ENCODE measurements around the gene GNA15. TPM values are rescaled to one million over a fixed set of nuclear protein-coding genes. Genes with fewer than 3 reads are reported as not detected.

The GNA15 gene
- total and polyA plus RNA-seq, 8 donors = 0.19 to 3.0 (median 1.3) TPM

GRCh38 chr19:3131168-3131567 is 4.7 kb upstream of the GNA15 start:
- Histone ChIP-seq H3K4me3 (no peak overlapping the region), H3K27ac (no peak overlapping the region), H3K27me3 (no peaks in the 10 kb centered on the region), H3K36me3 (no peaks in the 10 kb centered on the region), H3K4me1 (no peaks in the 10 kb centered on the region), H3K9me3 (no peaks in the 10 kb centered on the region)
- ATAC-seq = no peak
- 94 to 95% methylated on average over 24 of the region's 24 CpGs for whole genome bisulfite sequencing, 2 donors
- no peak for TF ChIP-seq CTCF (IDR thresholded peaks at IDR 0.05)
- intact Hi-C loops (cut with DNase I) = no loop called here
- no peak for DNase-seq
- no peak for FAIRE-seq

GRCh38 chr19:3132971-3133792 is 2.7 kb upstream of the GNA15 start:
- Histone ChIP-seq H3K36me3 (no peaks in the 10 kb centered on the region), H3K4me3 (no peak overlapping the region), H3K4me1 (no peaks in the 10 kb centered on the region), H3K27me3 (no peaks in the 10 kb centered on the region), H3K27ac (peak overlapping the region in 3 of 4 donors; percentile 10 to 62 (median 59)), H3K9me3 (no peaks in the 10 kb centered on the region)
- no peak for TF ChIP-seq CTCF (IDR thresholded peaks at IDR 0.05)
- peak in 3 of 4 donors; percentile 68 to 81 (median 75) for ATAC-seq
- WGBS, 2 donors = 56 to 64% methylated on average over 24 of the region's 24 CpGs
- intact Hi-C loops (cut with DNase I) = no loop called here
- peak in 2 of 6 donors; percentile 50 to 54 for DNase-seq
- FAIRE-seq = no peak

- peak overlapping the region in 2 of 4 donors; percentile 59 to 62 for H3K27ac ChIP-seq
- TF ChIP-seq CTCF (IDR thresholded peaks at IDR 0.05) = no peak
- intact Hi-C loops (cut with DNase I) = no loop called here
- no peaks in the 10 kb centered on the region for H3K36me3 ChIP-seq
- no peak for ATAC-seq
- DNase-seq = no peak
- no peak overlapping the region for H3K4me3 ChIP-seq
- H3K27me3 ChIP-seq = no peaks in the 10 kb centered on the region
- 50 to 58% methylated on average over 4 of the region's 4 CpGs for WGBS, 2 donors
- no peaks in the 10 kb centered on the region for H3K4me1 ChIP-seq
- H3K9me3 ChIP-seq = no peaks in the 10 kb centered on the region
- no peak for FAIRE-seq
Measured at GRCh38 chr19:3133793-3134116, 2.1 kb upstream of the GNA15 start.

- DNase-seq = no peak
- no peak for TF ChIP-seq CTCF (IDR thresholded peaks at IDR 0.05)
- WGBS, 2 donors = 74 to 88% methylated on average over 16 of the region's 16 CpGs
- Histone ChIP-seq H3K27ac (no peak overlapping the region), H3K36me3 (no peaks in the 10 kb centered on the region), H3K27me3 (no peaks in the 10 kb centered on the region), H3K9me3 (no peaks in the 10 kb centered on the region), H3K4me1 (no peaks in the 10 kb centered on the region), H3K4me3 (peak overlapping the region in 1 of 4 donors; percentile 31)
- no peak for ATAC-seq
- no peak for FAIRE-seq
- intact Hi-C loops (cut with DNase I) = no loop called here
Measured at GRCh38 chr19:3136684-3137055, 837 bp downstream of the GNA15 start.

GRCh38 chr19:3137119-3137518 is 1.3 kb downstream of the GNA15 start:
- no peaks in the 10 kb centered on the region for H3K27me3 ChIP-seq
- no peaks in the 10 kb centered on the region for H3K36me3 ChIP-seq
- WGBS, 2 donors = 65 to 73% methylated on average over 7 of the region's 7 CpGs
- H3K9me3 ChIP-seq = no peaks in the 10 kb centered on the region
- TF ChIP-seq CTCF (IDR thresholded peaks at IDR 0.05) = no peak
- FAIRE-seq (no peak), DNase-seq (no peak), ATAC-seq (no peak)
- no peaks in the 10 kb centered on the region for H3K4me1 ChIP-seq
- intact Hi-C loops (cut with DNase I) = no loop called here
- no peak overlapping the region for H3K27ac ChIP-seq
- peak overlapping the region in 1 of 4 donors; percentile 31 for H3K4me3 ChIP-seq

Measured in pancreas (tissue), 10 donors.